Neural cell (in vitro differentiated cells): ENCODE measurements around the gene PSMB11.

Source experiments
- CTCF ChIP-seq: fragments of 450-650 bp; IDR thresholded peaks from 2 replicates; pipeline ENCODE4 v1.5.1; 2014; ENCODE audit warnings: antibody characterized with exemption, mild to moderate bottlenecking, moderate library complexity; ENCODE audit not compliant: poor library complexity, severe bottlenecking
- SMC3 ChIP-seq: fragments of 450-650 bp; conservative IDR thresholded peaks from 2 replicates; pipeline ENCODE4 v1.6.1; 2014; ENCODE audit warnings: antibody characterized with exemption, mild to moderate bottlenecking, moderate library complexity; ENCODE audit not compliant: poor library complexity
- TAF1 ChIP-seq: IDR thresholded peaks from 2 replicates; pipeline ENCODE4 v1.6.1; 2012; ENCODE audit warnings: low read depth

- TF ChIP-seq CTCF (no peak), SMC3 (no peak), TAF1 (no peak)
Observed at GRCh38 chr14:23051141-23052057, 9.4 kb downstream of the PSMB11 start.
